Progenitor cell of endocrine pancreas (in vitro differentiated cells): Measurements from ENCODE around the gene RAPSN. TPM values are rescaled to one million over a fixed set of nuclear protein-coding genes. Genes with fewer than 3 reads are reported as not detected.

Experiments
- DNase-seq: peaks from one replicate; pipeline ENCODE4 v3.0.0; 2021; ENCODE audit warnings: low spot score; ENCODE audit not compliant: unreplicated experiment
- H3K27ac Mint-ChIP-seq: 2 replicates; pipeline ENCODE4 v1.8.0; 2021; ENCODE audit warnings: mild to moderate bottlenecking, moderate library complexity, mixed read lengths
- H3K27me3 Mint-ChIP-seq: 2 replicates; pipeline ENCODE4 v1.8.0; 2021; ENCODE audit warnings: mixed read lengths
- H3K36me3 Mint-ChIP-seq: 2 replicates; pipeline ENCODE4 v1.8.0; 2022; ENCODE audit warnings: mixed read lengths; ENCODE audit not compliant: insufficient read depth
- H3K4me1 Mint-ChIP-seq: 2 replicates; pipeline ENCODE4 v1.8.0; 2021; ENCODE audit warnings: low read depth, mixed read lengths
- H3K4me3 Mint-ChIP-seq: 2 replicates; pipeline ENCODE4 v1.8.0; 2021; ENCODE audit warnings: low read depth, mild to moderate bottlenecking, moderate library complexity, mixed read lengths
- H3K9me3 Mint-ChIP-seq: 2 replicates; pipeline ENCODE4 v1.8.0; 2021; ENCODE audit warnings: low read depth, mixed read lengths
- CTCF ChIP-seq: fragments of 200-600 bp; sonication (generic); IDR thresholded peaks from one replicate; pipeline ENCODE4 v1.5.0; 2021; ENCODE audit warnings: antibody characterized with exemption, mild to moderate bottlenecking; ENCODE audit not compliant: unreplicated experiment
- total RNA-seq: library from RNA; stranded (reverse); gene quantifications from 2 replicates; pipeline ENCODE4 v1.2.1, GENCODE V29; 2021

RAPSN gene
- total RNA-seq, 1 donor from 2014 or later = 0.81 TPM

- no peaks in the 10 kb centered on the region for H3K27me3 Mint-ChIP-seq
- DNase-seq = no peak
- H3K4me3 Mint-ChIP-seq = no peak overlapping the region
- peaks cover 31% of the 10 kb centered on the region for H3K4me1 Mint-ChIP-seq
- peak overlapping the region; percentile 67 for H3K27ac Mint-ChIP-seq
- no peak for TF ChIP-seq CTCF
- peaks cover 18% of the 10 kb centered on the region for H3K36me3 Mint-ChIP-seq
- H3K9me3 Mint-ChIP-seq = no peaks in the 10 kb centered on the region
Observed at GRCh38 chr11:47466701-47467250, 17.8 kb upstream of the RAPSN start.

GRCh38 chr11:47466201-47466600 lies 17.3 kb upstream of the RAPSN start:
- Mint-ChIP-seq H3K27ac (peak overlapping the region; percentile 67), H3K4me1 (peaks cover 31% of the 10 kb centered on the region), H3K9me3 (no peaks in the 10 kb centered on the region), H3K4me3 (no peak overlapping the region), H3K27me3 (no peaks in the 10 kb centered on the region), H3K36me3 (peaks cover 16% of the 10 kb centered on the region)
- TF ChIP-seq CTCF = no peak
- no peak for DNase-seq

GRCh38 chr11:47464483-47464882 lies 15.5 kb upstream of the RAPSN start:
- H3K4me3 Mint-ChIP-seq = no peak overlapping the region
- peaks cover 13% of the 10 kb centered on the region for H3K36me3 Mint-ChIP-seq
- TF ChIP-seq CTCF = no peak
- H3K27ac Mint-ChIP-seq = peak overlapping the region; percentile 79
- no peak for DNase-seq
- H3K27me3 Mint-ChIP-seq = no peaks in the 10 kb centered on the region
- no peaks in the 10 kb centered on the region for H3K9me3 Mint-ChIP-seq
- H3K4me1 Mint-ChIP-seq = peaks cover 23% of the 10 kb centered on the region

DNA sequence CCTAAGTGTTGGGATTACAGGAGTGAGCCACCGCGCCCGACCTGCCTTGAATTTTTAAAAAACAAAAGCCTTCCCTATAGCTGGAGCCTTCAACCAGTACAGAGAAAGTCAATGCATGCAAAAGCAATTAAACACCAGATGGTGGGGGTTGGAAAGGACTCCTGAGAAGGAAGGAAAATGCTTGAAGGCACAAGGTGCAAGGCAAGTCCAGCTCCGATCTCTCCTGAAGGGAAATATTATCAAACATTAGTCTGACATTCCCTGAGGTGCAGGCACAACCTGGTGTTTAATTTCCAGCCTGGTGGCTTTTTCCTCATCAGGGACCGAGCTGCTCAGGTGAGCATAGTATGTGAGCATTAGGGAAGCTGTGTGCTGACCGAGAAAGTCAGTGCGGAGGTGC lies 12.9 kb upstream of the RAPSN start:
- H3K27ac Mint-ChIP-seq = peak overlapping the region; percentile 57

GRCh38 chr11:47460571-47461235 lies 11.8 kb upstream of the RAPSN start:
- TF ChIP-seq CTCF = no peak
- Mint-ChIP-seq H3K36me3 (peaks cover 6% of the 10 kb centered on the region), H3K27ac (no peak overlapping the region), H3K4me3 (no peak overlapping the region), H3K4me1 (peaks cover 3% of the 10 kb centered on the region), H3K27me3 (no peaks in the 10 kb centered on the region), H3K9me3 (no peaks in the 10 kb centered on the region)
- DNase-seq = no peak

More for the DNA sequence above, 12.9 kb upstream of the RAPSN start:
- no peaks in the 10 kb centered on the region for H3K27me3 Mint-ChIP-seq
- no peak for DNase-seq
- H3K4me1 Mint-ChIP-seq = peaks cover 5% of the 10 kb centered on the region
- no peak overlapping the region for H3K4me3 Mint-ChIP-seq
- TF ChIP-seq CTCF = no peak
- H3K9me3 Mint-ChIP-seq = no peaks in the 10 kb centered on the region
- peaks cover 6% of the 10 kb centered on the region for H3K36me3 Mint-ChIP-seq
